Kidney glomerular epithelial cell (primary cell): ENCODE measurements around the gene PPP6R1.
"Not testable (repeated sequence)": the region's sequence is repeated elsewhere in the genome, so short reads cannot be mapped to it uniquely, and the experiment has no call there.

Experiments
- DNase-seq: peaks from one replicate; lab custom pipeline; 2025; lab: John Stamatoyannopoulos, UW

The PPP6R1 gene

DNA sequence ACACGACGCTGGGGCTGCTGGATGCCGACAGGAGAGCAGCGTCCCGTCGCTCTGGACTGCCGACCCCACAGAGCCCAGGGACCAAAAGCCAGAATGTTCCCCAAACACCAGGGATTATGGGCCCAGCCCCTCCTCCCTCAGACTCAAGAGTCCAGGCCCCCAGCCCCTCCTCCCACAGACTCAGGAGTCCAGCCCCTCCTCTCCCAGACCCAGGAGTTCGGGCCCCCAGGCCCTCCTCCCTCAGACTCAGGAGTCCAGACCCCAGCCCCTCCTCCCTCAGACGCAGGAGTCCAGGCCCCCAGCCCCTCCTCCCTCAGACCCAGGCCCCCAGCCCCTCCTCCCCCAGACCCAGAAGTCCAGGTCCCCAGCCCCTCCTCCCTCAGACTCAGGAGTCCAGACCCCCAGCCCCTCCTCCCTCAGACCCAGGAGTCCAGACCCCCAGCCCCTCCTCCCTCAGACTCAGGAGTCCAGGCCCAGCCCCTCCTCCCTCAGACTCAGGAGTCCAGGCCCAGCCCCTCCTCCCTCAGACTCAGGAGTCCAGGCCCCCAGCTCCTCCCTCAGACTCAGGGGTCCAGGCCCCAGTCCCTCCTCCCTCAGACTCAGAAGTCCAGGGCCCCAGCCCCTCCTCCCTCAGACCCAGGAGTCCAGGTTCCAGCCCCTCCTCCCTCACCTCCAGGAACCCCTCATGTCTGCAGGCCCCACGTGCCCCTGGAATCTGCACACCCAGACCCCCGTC is 34.0 kb downstream of the PPP6R1 start:
- DNase-seq = not testable (repeated sequence)

GRCh38 chr19:55224038-55224665 is 34.7 kb downstream of the PPP6R1 start:
- DNase-seq = no peak

DNA sequence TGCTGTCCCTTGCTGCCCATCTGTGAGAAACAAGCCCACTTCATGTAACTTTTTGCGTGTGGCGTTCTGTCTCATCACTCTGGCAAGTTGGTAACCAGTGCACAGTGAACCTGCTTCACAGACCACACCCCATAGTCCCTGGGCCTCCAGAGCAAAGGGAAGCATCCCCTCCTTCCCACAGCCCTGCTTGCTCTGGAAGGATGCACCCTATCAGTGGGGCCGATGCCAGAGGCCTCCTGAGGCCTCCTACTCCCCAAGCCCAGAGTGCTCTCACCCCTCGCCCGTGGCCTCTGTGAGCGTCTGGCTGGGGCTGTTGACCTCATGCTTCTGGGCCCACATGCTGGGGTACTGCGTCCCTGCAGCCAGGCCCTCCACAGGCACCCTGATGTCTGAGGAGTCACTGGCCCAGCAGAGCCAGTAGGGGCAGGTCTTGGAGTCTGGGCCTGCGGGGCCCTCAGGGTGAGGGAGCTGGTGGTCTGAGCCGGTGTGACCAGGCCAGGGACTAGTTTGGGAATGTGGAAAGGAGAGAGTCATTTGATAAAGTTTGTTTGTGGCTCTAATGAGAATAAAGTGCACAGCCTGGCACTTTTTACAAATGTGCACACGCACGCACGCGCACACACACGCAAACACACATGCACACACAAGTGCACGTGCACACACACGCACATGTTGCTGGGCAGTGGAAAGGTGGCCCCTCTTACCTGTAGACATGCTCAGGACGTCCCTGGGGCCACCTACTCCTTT is 35.4 kb downstream of the PPP6R1 start:
- no peak for DNase-seq

DNA sequence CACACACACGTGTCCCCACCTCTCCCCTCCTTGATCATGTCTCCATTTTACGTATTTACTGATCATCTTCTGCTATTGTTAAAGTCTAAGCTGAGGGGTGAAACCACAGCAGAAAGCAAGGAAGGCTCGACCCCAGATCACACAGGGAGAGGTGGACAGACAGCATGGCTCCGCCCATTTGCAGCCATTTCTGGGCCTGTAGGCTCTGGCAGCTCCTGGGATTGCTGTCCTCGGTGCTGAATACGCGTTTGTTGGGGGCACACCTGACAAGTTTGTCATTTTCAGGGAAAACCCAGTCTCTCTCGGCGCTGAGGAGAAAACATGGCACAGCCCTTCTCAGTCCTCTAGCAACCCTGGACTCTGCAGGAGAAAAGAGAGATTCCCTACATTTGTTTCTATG is 38.3 kb downstream of the PPP6R1 start:
- DNase-seq = no peak

- peak; percentile 99 for DNase-seq
Observed at GRCh38 chr19:55216461-55217198, 42.2 kb downstream of the PPP6R1 start.

GRCh38 chr19:55213547-55213946 is 45.3 kb downstream of the PPP6R1 start:
- DNase-seq = no peak

DNA sequence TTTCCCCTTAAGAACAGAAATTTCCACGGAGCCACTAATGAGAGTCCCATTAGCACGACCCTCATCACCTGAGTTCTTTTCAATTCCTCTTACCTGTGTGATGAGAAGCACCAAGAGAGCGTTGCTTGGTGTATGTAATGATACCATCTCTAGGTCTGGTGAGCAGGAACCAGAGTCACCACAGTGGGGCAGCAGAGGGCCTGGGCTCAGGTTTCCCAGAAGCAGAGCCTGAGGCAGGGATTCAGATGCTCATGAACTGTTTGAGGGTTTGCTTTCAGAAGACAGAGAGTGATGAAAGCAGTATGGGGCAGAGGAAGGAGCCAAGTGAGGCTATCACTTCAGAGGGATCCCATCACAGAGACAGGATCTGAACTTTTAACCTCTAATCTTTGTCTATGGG is 46.4 kb downstream of the PPP6R1 start:
- no peak for DNase-seq

DNA sequence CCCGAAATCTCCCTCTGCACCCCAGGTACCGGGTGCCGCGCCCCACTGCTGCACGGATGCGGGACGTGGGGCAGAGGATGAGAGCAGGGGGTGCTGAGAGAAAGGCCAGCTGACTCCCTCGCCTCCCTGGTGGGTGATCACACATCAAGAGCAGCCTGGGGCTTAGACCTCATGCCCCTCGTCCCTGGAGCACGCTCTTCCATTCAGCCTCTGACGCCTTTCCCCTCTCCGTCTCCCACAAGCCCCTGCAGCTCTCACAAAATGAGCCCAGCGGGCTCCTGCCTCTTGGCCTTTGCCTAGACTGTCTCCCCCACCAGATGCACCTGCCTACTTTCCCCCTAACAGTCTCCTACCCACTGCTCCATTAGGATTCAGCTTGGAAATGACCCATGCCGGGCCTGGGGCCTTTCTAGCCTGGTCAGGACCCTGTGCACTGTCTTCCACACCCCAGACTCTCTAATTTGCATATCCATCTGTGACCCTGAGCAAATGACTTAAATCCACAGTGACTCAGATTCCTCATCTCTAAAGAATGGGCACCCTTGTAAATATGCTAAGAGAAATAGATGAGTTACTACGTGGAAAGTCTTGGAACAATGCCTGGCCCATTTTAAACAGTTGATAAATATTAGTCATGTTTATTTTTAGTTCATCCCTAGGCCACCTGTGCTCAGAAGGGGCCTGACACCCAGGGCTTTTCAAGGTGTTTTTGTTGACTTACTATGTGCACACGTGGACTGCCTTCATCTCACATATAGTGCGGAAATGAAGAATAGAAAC is 48.9 kb downstream of the PPP6R1 start:
- DNase-seq = peak; percentile 95

- no peak for DNase-seq
Observed at GRCh38 chr19:55208880-55209692, 49.7 kb downstream of the PPP6R1 start, which contains the start of gene PTPRH. Gene PTPRH (minus strand): TSS chr19:55209501. CDS start chr19:55209433, 68 bp downstream.

DNA sequence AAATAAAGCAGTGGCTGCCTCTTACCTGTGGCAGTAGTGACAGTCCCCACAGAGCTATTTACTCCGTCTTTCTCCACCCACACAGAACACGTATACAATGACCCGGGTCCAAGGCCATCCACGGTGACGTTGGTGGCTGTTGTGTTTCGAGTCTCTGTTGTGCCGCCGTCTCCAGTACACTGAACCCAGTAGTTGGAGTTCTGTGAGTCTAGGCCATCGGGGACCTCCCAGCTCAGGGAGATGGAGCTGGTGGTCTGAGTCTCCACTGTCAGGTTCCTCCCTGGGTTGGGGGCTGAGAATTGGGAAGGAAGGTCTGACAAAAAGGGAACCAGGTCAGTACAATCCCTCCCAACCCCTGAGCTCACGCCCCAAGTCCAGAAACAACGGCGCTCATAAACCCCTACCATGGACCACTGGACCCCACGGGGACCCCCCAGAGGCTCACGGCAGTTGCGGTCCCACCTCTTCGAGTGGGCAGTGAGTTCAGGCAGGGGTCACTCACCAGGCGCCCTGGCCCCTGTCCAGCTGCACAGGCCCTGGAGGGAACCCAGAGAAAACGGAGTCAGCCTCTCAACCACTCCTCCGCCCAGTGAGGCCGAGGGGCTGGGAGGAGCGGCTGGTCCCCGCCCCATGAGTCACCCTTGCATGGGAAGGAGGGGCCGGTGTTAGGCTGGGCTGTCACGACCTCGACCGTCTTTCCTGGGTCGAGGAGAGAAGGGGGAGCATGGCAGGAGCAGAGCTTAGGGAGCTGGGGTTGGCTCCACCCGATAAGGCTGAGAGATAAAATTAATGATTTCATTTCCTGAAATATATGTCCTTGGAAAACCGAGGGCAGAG is 51.9 kb downstream of the PPP6R1 start:
- peak; percentile 72 for DNase-seq

DNA sequence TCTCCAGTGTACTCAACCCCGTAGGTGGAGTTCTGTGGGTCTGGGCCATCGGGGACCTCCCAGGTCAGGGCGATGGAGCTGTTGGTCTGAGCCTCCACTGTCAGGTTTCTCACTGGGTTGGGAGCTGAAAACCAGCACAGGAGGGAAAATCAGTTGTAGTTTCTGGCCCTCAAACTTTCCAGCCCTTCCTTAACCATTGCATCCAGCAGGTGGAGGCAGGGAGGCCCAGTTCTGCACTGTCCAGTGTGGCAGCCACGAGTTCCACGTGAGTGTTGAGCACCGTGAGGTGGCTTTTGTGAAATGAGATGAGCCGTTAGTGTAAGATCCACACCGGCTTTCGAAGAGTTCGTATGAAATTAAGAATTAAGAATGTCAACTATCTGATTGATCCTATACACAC is 56.6 kb downstream of the PPP6R1 start:
- DNase-seq = not testable (repeated sequence)

DNA sequence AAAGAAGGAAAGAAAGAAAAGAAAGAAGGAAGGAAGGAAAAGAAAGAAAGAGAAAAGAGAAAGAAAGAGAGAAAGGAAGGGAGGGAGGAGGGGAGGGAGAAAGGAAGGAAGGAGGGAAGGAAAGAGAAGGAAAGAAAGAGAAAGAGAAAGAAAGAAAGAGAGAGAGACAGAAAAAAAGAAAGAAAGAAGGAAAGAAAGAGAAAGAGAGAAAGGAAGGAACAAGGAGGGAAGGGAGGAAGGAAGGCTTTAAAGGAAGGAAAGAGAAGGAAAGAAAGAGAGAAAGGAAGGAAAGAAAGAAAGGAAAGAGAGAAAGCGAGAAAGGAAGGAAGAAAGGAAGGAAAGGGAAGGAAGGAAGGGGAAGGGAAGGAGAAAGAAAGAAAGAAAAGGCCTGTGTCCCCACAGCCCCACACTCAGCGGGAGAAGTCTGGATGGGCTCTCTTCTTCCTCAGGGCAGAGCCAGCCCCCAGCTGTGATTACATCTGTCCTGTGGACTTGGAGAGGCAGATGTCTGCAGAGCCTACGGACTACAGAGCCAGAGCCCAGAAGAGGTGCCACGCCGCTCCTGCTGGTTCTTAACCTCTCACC is 59.1 kb downstream of the PPP6R1 start:
- no peak for DNase-seq

DNA sequence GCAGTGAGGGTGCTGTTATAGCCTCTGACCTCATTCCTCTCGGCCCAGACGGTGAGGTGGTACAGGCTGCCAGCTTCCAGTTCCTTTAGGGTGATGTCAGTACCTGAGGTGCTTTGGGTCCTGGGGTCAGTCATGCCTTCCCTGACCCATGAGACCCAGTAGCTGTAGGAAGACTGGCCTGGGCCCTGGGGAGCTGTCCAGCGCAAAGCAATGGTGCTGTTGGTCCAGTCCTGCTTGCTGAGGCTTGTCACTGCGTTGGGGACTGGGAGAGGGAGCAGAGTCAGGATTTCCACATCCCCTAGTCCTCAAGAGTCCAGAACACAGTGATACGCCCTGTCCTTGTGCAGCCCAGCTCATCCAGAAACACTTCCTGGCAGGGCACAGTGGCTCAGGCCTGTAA is 60.2 kb downstream of the PPP6R1 start:
- no peak for DNase-seq

GRCh38 chr19:55197528-55197927 is 61.3 kb downstream of the PPP6R1 start:
- no peak for DNase-seq

DNA sequence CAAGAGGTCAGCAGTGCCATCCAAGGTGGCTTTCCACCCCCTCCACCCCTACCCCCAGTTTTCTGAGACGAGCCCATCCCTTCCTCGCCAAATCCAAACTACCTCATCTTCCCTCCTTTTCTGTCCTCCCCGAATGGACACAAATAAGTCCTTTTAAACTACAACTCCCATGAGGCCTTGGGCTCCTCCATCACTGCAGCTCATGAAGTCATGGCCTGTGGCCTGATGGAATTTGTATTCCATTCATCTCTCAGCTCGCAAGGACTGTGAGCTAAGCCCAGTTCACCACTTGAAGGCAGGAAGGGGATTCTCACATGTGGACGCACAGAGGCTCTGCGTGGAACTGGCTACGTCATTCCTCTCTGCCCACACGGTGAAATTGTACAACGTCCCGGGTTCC is 62.0 kb downstream of the PPP6R1 start:
- DNase-seq = no peak

GRCh38 chr19:55193481-55193880 is 65.3 kb downstream of the PPP6R1 start:
- no peak for DNase-seq

DNA sequence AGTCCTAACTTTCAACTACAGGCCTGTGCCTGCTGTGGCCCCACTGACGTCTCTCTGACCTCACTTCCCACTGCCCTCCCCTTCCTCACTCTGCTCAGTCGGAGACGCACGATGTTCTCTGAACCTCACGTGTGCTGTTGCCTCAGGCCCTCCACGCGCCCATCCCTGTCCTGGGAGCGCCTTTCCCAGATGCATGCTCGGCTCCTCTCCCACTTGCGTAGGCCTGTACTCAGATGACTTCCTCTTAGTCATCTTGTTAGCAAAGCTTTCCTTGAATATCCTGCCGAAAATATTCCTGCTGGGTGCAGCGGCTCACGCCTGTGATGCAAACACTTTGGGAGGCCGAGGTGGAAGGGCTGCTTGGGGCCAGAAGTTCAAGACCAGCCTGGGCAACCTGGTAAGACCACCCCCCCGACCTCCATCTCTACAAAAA is 69.4 kb downstream of the PPP6R1 start:
- DNase-seq = no peak

- no peak for DNase-seq
Observed at GRCh38 chr19:55188625-55189024, 70.2 kb downstream of the PPP6R1 start.

GRCh38 chr19:55186080-55186479 is 72.7 kb downstream of the PPP6R1 start:
- no peak for DNase-seq
